Left cardiac atrium (tissue), 2 donors: ENCODE measurements around the gene C17orf100. TPM values are rescaled to one million over a fixed set of nuclear protein-coding genes. Genes with fewer than 3 reads are reported as not detected.

ENCODE experiments used
- microRNA-seq, 2 donors: library from miRNA; unstranded; fragments of <30 nt; microRNA quantifications; one replicate each; pipeline ENCODE4 v1.2.0, GENCODE V29; 2020
- total RNA-seq, 2 donors: library from RNA; stranded (reverse); fragmentation: NEBNext Ultra II Directional; extraction: Animal tissue kit (Norgen Biotek cat#: 25700); gene quantifications; one replicate each; pipeline ENCODE4 v1.2.1, GENCODE V29; 2021
- donor health status: DM: no; HTN: yes; CAD: no; lungs with severe emphysema.
- donor health status: DM: yes; HTN: yes; CAD: no.

C17orf100 gene
- total RNA-seq, 2 donors from 2014 or later: 0.59 to 0.63 TPM

Small RNA genes within 50 kb of the gene (microRNA-seq; reads per million reads assigned to microRNA genes)
- gene MIR4520-1: 0 reads per million in 2 donors
- 0 reads per million in 2 donors for gene MIR4520-2

Other genes starting within 250 kb of the C17orf100 start
- gene AIPL1, start 216.6 kb upstream of the C17orf100 start, total RNA-seq: not detected
- gene PIMREG, start 207.3 kb upstream of the C17orf100 start, total RNA-seq: under 1 TPM in 1 of 2 donors, not detected in 1; 0.29 TPM
- 1 to 10 TPM; 3.1 to 3.4 TPM for gene PITPNM3, start 95.2 kb upstream of the C17orf100 start, total RNA-seq
- 1 to 10 TPM; 4.7 to 6.3 TPM for gene KIAA0753, start 11.1 kb upstream of the C17orf100 start, total RNA-seq
- gene TXNDC17, start 10.7 kb upstream of the C17orf100 start, total RNA-seq: 10 to 100 TPM; 50.5 to 58.2 TPM
- 10 to 100 TPM; 14.7 to 15.6 TPM for gene MED31, start 157 bp upstream of the C17orf100 start, total RNA-seq
- gene SLC13A5, start 61.6 kb downstream of the C17orf100 start, total RNA-seq: under 1 TPM in 1 of 2 donors, not detected in 1; 0.21 TPM
- 10 to 100 TPM; 21.7 to 50.1 TPM for gene XAF1, start 104.3 kb downstream of the C17orf100 start, total RNA-seq
- under 1 TPM; 0.12 to 0.34 TPM for gene FBXO39, start 124.5 kb downstream of the C17orf100 start, total RNA-seq
- gene TEKT1, start 180.0 kb downstream of the C17orf100 start, total RNA-seq: not detected